Stimulated activated CD8-positive, alpha-beta memory T cell treated with anti-CD3 and anti-CD28 coated beads, Interleukin-12 subunit alpha, Interleukin-12 subunit beta, amount 100 ng/mL, for 24 hours (primary cell): Measurements from ENCODE around the gene CCR5AS.
"Not testable (repeated sequence)": the region's sequence is repeated elsewhere in the genome, so short reads cannot be mapped to it uniquely, and the experiment has no call there.

Source experiments
- DNase-seq: peaks from one replicate; pipeline ENCODE4 v3.0.0-alpha.2; 2020; ENCODE audit errors: extremely low read depth

CCR5AS gene

GRCh38 chr3:46356276-46356675, 50.6 kb downstream of the CCR5AS start:
- DNase-seq, result no peak

DNA sequence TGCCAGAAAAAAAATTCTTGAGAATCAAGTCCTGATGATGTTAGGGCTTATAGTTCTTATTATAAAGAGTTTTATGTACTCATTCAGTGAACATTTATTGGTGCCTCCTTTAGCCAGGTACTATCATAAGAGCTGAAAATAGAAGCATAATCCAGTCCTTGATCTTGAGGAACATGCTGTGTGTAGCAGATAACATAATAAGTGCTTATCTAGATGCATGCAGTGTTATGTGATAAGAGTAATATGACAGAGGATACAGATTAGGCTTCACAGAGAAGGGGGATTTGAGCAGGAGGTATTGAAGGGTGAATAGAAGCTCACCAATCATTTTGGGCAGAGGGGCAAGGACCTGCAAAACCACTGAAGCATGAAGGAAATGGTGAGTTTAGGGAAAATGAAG, 51.9 kb downstream of the CCR5AS start:
- no peak for DNase-seq

GRCh38 chr3:46354478-46354877, 52.4 kb downstream of the CCR5AS start:
- DNase-seq, result no peak

GRCh38 chr3:46353647-46354410, 53.0 kb downstream of the CCR5AS start, which contains the start of gene CCR2:
TSS of gene CCR2 (plus strand) at chr3:46354111. CDS start at chr3:46357528, 3,417 bp downstream.
- DNase-seq, result no peak

GRCh38 chr3:46353090-46353489, 53.8 kb downstream of the CCR5AS start:
- no peak for DNase-seq

- DNase-seq, result no peak
These were observed 55.2 kb downstream of the CCR5AS start for GRCh38 chr3:46351646-46352045.

GRCh38 chr3:46350262-46350565, 56.7 kb downstream of the CCR5AS start:
- DNase-seq, result no peak

DNA sequence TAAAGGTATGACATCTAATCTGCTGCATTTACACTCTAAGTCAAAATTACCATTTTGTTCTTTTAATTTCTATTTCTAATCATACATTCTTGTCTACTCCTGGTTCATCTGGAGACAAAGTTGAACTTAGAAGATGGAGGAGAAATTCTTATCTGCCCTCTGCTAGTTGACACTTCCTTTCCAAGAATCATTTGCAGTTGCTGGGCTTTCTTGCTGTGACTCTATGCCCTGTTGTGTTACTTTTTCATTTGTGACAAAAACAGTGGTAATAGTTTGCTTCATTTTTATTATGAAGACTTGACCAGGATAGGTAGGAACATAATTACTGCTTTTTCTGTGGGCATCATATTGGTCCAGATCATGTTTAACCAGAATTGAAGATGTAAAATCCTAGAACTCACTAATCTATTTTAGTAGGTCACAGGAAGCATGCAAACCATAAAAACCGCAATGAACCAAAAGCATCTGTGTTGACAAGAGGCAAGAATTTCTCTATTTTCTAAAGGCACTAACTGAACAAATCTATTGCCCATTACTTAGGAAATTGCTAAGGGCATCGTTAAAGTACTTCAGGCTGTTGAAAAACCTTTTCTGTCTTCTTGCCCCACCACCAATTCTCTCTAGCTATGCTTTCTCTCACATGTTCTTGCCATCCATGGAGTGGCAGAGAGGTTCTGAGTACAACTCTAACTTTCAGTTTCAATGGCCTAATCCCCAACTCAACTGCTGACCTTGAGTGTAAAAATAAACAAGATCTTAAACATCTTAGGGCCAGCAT, 57.2 kb downstream of the CCR5AS start:
- no peak for DNase-seq

GRCh38 chr3:46348823-46349482, 57.9 kb downstream of the CCR5AS start:
- no peak for DNase-seq

DNA sequence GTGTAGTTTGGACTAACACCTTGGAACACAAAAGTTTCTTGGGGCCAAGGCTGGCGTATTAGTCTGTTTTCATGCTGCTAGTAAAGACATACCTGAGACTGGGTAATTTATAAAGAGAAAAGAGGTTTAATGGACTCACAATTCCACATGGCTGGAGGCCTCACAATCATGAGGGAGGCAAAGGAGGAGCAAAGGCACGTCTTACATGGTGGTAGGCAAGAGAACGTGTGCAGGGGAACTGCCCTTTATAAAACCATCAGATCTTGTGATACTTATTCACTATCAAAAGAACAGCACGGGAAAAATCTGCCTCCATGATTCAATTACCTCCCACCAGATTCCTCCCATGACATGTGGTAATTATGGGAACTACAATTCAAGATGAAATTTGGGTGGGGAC, 62.4 kb downstream of the CCR5AS start:
- no peak for DNase-seq

DNA sequence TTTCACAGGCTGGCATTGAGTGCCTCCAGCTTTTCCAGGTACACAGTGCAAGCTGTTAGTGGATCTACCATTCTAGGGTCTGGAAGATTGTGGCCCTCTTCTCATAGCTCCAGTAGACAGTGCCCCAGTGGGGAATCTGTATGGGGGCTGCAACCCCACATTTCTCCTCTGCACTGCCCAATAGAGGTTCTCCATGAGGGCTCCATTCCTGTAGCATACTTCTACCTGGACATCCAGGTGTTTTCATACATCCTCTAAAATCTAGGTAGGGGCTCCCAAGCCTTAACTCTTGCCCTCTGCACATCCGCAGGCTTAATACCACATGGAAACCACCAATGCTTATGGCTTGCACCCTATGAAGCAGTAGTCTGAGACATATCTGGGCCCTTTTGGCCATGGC, 68.0 kb downstream of the CCR5AS start:
- DNase-seq, result no peak

GRCh38 chr3:46337911-46338310, 69.0 kb downstream of the CCR5AS start:
- no peak for DNase-seq

DNA sequence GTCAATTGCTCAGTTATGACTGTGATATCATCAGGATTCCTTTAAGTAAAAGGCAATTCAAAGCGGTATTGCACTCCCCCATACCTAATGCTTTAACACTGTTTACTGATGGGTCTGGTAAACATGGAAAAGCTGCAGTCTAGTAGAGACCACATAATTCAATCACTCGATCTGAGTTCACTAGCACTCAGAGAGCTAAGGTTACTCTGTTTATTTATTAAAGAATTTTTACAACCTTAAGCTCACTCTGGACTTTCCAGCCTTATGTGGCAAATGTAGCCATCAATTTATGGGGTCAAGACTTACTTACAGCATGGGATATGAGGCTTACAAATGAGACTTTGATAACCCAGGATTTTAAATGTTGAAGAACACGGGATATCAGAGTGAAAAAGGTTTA, 71.3 kb downstream of the CCR5AS start:
- DNase-seq, result no peak

DNA sequence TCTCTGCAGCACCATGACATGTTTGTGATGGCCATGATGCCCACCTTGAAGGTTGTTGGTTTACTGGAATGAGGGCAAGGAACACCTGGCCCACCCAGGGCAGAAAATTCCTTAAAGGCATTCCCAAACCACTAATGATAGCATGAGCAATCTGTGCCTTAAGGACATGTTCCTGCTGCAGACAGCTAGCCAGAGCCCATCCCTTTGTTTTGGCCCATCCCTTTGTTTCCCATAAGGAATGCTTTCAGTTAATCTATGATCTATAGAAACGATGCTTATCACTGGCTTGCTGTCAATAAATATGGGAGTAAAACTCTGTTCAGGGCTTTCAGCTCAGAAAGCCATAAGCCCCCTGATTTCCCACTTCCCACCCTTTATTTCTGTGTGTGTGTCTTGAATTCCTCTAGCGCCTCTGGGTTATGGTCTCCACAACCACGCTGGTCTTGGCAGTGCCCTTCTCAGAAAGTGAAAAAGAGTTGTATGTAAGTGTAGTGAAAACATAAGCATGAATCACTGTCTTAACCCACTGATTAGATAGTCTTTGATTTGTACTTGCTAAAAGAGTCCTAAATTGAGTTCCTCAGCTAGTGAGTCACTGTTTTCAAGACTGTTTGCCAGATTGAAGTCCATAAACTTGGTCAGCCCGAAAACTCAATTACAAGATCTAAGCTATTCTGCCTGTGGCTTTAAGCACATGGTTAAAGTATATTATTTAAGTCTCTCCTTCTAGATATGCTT, 72.0 kb downstream of the CCR5AS start:
- no peak for DNase-seq

GRCh38 chr3:46330676-46331075, 76.2 kb downstream of the CCR5AS start:
- not testable (repeated sequence) for DNase-seq

DNA sequence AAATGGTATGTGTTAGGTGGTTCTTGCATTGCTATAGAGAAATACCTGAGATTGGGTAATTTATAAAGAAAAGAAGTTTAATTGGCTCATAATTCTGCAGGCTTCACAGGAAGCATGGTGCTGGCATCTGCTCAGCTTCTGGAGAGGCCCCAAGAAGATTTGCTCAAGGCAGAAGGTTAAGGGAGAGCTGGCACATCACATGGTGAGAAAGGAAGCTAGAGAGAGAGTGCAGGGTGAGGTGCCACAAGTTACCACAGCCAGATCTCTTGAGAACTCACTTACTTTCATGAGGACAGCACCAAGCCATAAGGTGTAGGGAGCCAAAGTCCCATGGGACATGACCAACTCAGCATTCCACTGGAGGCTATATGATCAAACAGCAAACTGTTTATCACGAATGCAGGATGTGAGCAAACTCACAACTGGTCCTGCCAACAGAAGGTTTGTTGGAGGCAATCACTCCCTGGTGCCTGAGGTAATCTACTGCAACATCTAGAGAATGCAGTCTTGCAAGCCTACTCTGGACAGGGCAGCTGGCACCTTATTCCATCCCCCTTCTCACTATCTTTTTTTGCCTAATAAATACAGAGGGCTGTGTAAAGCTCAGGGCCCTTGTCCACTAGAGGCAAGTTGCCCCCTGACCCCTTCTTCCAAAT, 81.1 kb downstream of the CCR5AS start:
- no peak for DNase-seq

DNA sequence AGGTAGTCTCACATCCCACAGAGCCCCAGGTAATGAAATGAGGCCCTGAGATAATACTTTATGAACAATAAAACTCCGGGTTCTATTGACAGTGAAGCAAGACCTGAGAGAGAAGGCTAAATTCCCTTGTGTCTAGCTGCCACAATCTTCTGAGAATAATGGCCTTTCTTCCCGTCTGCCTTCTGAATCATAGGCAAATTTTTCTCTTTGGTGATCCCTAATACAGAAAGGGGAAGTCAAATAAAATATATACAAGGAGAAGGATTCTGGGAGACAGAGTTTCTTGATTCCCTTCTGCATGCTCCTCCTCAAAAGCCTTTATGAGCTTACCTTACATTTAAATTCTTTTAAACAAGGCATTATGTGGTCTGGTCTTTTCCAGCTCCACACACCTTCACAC, 82.8 kb downstream of the CCR5AS start:
- DNase-seq, result no peak

DNA sequence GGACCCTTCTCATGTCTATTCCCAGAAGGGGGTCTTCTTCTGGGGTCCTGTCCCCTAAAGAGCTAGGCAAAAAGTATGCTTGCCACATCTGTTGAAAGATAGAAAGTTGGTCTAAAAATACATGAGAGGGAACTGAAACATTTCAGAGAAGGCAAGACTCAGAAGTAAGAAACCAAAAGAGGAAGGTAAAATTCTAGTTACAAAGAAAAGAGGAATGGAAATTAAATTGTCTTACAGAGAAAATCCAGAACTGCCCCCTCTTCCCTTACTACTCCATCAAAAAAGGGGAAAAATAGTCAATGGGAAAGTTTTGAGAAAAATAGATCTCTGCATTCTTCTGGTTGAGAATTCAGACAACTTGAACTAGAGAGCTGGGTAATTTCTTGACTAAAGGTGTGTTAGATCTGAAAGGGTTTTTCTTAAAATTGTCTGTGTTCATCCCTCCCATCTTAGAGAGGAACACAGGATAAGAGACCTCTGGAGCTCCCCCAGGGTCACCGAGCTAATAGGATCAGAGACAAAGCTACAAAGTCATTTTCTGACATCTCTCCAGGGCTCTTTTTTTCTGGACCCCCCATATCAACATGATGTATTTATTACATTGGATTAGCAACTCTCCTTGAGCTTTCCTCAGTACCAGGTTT, 85.3 kb downstream of the CCR5AS start:
- DNase-seq, result no peak

GRCh38 chr3:46318207-46318927, 88.5 kb downstream of the CCR5AS start:
- DNase-seq, result no peak

GRCh38 chr3:46316206-46316605, 90.7 kb downstream of the CCR5AS start:
- DNase-seq, result no peak
